ENCODE measurements around the gene STON2. TPM values are rescaled to one million over a fixed set of nuclear protein-coding genes. Genes with fewer than 3 reads are reported as not detected.

The STON2 gene
- total and polyA plus RNA-seq, 2 of the 8 experiments (the other 6 are each of a cell fraction or from before 2014, with no cell fraction given), result 8.9 to 50.0 TPM

DNA sequence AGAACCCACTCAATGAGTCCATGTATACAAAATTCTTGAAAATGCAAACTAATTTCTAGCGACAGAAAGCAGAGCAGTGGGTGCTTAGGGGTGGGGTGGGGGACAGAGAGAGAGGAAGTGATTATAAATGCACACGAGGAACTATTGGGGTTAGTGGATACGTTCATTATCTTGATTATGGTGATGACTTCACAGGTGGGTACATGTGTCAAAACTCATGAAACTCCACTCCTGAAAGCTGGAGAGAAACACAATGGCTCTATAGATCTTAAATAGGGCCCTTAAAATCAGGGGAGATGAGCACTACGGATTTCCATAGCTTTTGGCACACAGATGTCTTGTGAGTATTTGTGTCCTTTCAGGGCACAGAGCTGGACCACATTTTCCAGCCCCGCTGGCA is 59.9 kb downstream of the STON2 start (continued):
- TF ChIP-seq, protein P1, sequence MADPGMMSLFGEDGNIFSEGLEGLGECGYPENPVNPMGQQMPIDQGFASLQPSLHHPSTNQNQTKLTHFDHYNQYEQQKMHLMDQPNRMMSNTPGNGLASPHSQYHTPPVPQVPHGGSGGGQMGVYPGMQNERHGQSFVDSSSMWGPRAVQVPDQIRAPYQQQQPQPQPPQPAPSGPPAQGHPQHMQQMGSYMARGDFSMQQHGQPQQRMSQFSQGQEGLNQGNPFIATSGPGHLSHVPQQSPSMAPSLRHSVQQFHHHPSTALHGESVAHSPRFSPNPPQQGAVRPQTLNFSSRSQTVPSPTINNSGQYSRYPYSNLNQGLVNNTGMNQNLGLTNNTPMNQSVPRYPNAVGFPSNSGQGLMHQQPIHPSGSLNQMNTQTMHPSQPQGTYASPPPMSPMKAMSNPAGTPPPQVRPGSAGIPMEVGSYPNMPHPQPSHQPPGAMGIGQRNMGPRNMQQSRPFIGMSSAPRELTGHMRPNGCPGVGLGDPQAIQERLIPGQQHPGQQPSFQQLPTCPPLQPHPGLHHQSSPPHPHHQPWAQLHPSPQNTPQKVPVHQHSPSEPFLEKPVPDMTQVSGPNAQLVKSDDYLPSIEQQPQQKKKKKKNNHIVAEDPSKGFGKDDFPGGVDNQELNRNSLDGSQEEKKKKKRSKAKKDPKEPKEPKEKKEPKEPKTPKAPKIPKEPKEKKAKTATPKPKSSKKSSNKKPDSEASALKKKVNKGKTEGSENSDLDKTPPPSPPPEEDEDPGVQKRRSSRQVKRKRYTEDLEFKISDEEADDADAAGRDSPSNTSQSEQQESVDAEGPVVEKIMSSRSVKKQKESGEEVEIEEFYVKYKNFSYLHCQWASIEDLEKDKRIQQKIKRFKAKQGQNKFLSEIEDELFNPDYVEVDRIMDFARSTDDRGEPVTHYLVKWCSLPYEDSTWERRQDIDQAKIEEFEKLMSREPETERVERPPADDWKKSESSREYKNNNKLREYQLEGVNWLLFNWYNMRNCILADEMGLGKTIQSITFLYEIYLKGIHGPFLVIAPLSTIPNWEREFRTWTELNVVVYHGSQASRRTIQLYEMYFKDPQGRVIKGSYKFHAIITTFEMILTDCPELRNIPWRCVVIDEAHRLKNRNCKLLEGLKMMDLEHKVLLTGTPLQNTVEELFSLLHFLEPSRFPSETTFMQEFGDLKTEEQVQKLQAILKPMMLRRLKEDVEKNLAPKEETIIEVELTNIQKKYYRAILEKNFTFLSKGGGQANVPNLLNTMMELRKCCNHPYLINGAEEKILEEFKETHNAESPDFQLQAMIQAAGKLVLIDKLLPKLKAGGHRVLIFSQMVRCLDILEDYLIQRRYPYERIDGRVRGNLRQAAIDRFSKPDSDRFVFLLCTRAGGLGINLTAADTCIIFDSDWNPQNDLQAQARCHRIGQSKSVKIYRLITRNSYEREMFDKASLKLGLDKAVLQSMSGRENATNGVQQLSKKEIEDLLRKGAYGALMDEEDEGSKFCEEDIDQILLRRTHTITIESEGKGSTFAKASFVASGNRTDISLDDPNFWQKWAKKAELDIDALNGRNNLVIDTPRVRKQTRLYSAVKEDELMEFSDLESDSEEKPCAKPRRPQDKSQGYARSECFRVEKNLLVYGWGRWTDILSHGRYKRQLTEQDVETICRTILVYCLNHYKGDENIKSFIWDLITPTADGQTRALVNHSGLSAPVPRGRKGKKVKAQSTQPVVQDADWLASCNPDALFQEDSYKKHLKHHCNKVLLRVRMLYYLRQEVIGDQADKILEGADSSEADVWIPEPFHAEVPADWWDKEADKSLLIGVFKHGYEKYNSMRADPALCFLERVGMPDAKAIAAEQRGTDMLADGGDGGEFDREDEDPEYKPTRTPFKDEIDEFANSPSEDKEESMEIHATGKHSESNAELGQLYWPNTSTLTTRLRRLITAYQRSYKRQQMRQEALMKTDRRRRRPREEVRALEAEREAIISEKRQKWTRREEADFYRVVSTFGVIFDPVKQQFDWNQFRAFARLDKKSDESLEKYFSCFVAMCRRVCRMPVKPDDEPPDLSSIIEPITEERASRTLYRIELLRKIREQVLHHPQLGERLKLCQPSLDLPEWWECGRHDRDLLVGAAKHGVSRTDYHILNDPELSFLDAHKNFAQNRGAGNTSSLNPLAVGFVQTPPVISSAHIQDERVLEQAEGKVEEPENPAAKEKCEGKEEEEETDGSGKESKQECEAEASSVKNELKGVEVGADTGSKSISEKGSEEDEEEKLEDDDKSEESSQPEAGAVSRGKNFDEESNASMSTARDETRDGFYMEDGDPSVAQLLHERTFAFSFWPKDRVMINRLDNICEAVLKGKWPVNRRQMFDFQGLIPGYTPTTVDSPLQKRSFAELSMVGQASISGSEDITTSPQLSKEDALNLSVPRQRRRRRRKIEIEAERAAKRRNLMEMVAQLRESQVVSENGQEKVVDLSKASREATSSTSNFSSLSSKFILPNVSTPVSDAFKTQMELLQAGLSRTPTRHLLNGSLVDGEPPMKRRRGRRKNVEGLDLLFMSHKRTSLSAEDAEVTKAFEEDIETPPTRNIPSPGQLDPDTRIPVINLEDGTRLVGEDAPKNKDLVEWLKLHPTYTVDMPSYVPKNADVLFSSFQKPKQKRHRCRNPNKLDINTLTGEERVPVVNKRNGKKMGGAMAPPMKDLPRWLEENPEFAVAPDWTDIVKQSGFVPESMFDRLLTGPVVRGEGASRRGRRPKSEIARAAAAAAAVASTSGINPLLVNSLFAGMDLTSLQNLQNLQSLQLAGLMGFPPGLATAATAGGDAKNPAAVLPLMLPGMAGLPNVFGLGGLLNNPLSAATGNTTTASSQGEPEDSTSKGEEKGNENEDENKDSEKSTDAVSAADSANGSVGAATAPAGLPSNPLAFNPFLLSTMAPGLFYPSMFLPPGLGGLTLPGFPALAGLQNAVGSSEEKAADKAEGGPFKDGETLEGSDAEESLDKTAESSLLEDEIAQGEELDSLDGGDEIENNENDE (IDR thresholded peaks at IDR 0.05; ENCODE audit: insufficient replicate concordance, low read length), result no peak
- TF ChIP-seq, protein P2, sequence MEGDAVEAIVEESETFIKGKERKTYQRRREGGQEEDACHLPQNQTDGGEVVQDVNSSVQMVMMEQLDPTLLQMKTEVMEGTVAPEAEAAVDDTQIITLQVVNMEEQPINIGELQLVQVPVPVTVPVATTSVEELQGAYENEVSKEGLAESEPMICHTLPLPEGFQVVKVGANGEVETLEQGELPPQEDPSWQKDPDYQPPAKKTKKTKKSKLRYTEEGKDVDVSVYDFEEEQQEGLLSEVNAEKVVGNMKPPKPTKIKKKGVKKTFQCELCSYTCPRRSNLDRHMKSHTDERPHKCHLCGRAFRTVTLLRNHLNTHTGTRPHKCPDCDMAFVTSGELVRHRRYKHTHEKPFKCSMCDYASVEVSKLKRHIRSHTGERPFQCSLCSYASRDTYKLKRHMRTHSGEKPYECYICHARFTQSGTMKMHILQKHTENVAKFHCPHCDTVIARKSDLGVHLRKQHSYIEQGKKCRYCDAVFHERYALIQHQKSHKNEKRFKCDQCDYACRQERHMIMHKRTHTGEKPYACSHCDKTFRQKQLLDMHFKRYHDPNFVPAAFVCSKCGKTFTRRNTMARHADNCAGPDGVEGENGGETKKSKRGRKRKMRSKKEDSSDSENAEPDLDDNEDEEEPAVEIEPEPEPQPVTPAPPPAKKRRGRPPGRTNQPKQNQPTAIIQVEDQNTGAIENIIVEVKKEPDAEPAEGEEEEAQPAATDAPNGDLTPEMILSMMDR (IDR thresholded peaks at IDR 0.05; ENCODE audit: control extremely low read depth in 1 of 3, insufficient read depth in 1 of 3, low read depth in 1 of 3, low read length in 3 of 3), result no peak
- no peak for TF ChIP-seq PHF8 (conservative IDR thresholded peaks at IDR 0.05; ENCODE audit: low read depth, low read length)

Measured in H1 (cell line).